ENCODE results near the gene VSIG10L2. TPM values are rescaled to one million over a fixed set of nuclear protein-coding genes. Genes with fewer than 3 reads are reported as not detected.
A peak's percentile ranks its signal among the peaks of the same experiment; 100 is the strongest.

Gene VSIG10L2
- total RNA-seq, 1 donor from 2014 or later: not detected

GRCh38 chr11:125940145-125940544 is 5.7 kb upstream of the VSIG10L2 start:
- H3K9me3 Mint-ChIP-seq (ENCODE audit: unreplicated experiment): no peaks in the 10 kb centered on the region
- no peaks in the 10 kb centered on the region for H4K20me1 ChIP-seq (ENCODE audit: insufficient read depth, low read length)
- H3K4me1 Mint-ChIP-seq (ENCODE audit: low read depth, unreplicated experiment): no peaks in the 10 kb centered on the region
- DNase-seq (ENCODE audit: low read depth) (no peak), FAIRE-seq (no peak)
- no peaks in the 10 kb centered on the region for H3K79me2 ChIP-seq (ENCODE audit: insufficient read depth, low read length)
- H3K27me3 Mint-ChIP-seq (ENCODE audit: low read depth, unreplicated experiment): peaks cover 23% of the 10 kb centered on the region
- no peak overlapping the region for H3K27ac ChIP-seq (ENCODE audit: low read depth, low read length)
- no peaks in the 10 kb centered on the region for H3K9me3 ChIP-seq (ENCODE audit: insufficient read depth, low read depth, low read length)
- H3K4me3 ChIP-seq (ENCODE audit: insufficient read depth, low read depth, low read length): no peak overlapping the region
- H3K4me2 ChIP-seq (ENCODE audit: low read length): no peak overlapping the region
- H2AFZ ChIP-seq (ENCODE audit: low read depth, low read length): no peak overlapping the region
- no peaks in the 10 kb centered on the region for H3K36me3 Mint-ChIP-seq (ENCODE audit: low read depth, unreplicated experiment)
- TF ChIP-seq EZH2 (IDR thresholded peaks at IDR 0.05; ENCODE audit: insufficient read depth, low read length): no peak
- TF ChIP-seq, protein P1, sequence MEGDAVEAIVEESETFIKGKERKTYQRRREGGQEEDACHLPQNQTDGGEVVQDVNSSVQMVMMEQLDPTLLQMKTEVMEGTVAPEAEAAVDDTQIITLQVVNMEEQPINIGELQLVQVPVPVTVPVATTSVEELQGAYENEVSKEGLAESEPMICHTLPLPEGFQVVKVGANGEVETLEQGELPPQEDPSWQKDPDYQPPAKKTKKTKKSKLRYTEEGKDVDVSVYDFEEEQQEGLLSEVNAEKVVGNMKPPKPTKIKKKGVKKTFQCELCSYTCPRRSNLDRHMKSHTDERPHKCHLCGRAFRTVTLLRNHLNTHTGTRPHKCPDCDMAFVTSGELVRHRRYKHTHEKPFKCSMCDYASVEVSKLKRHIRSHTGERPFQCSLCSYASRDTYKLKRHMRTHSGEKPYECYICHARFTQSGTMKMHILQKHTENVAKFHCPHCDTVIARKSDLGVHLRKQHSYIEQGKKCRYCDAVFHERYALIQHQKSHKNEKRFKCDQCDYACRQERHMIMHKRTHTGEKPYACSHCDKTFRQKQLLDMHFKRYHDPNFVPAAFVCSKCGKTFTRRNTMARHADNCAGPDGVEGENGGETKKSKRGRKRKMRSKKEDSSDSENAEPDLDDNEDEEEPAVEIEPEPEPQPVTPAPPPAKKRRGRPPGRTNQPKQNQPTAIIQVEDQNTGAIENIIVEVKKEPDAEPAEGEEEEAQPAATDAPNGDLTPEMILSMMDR (IDR thresholded peaks at IDR 0.05; ENCODE audit: insufficient read depth, low read depth, low read length): no peak
- no peak overlapping the region for H3K9ac ChIP-seq (ENCODE audit: low read length)
- H3K4me3 Mint-ChIP-seq (ENCODE audit: unreplicated experiment): no peak overlapping the region
- H3K27me3 ChIP-seq (ENCODE audit: insufficient read depth, low read length): peaks cover 2% of the 10 kb centered on the region
- no peaks in the 10 kb centered on the region for H3K4me1 ChIP-seq (ENCODE audit: insufficient read depth, low read length)
- no peak overlapping the region for H3K27ac Mint-ChIP-seq (ENCODE audit: unreplicated experiment)
- H3K36me3 ChIP-seq (ENCODE audit: insufficient read depth, low read length): no peaks in the 10 kb centered on the region

GRCh38 chr11:125941267-125941618 is 4.6 kb upstream of the VSIG10L2 start:
- Mint-ChIP-seq H3K27me3 (ENCODE audit: low read depth, unreplicated experiment) (peaks cover 21% of the 10 kb centered on the region), H3K9me3 (ENCODE audit: unreplicated experiment) (no peaks in the 10 kb centered on the region), H3K4me1 (ENCODE audit: low read depth, unreplicated experiment) (no peaks in the 10 kb centered on the region), H3K27ac (ENCODE audit: unreplicated experiment) (no peak overlapping the region), H3K36me3 (ENCODE audit: low read depth, unreplicated experiment) (no peaks in the 10 kb centered on the region), H3K4me3 (ENCODE audit: unreplicated experiment) (no peak overlapping the region)
- Histone ChIP-seq H3K9ac (ENCODE audit: low read length) (no peak overlapping the region), H3K4me2 (ENCODE audit: low read length) (no peak overlapping the region), H3K4me3 (ENCODE audit: insufficient read depth, low read depth, low read length) (no peak overlapping the region), H3K79me2 (ENCODE audit: insufficient read depth, low read length) (no peaks in the 10 kb centered on the region), H3K27ac (ENCODE audit: low read depth, low read length) (no peak overlapping the region), H3K4me1 (ENCODE audit: insufficient read depth, low read length) (no peaks in the 10 kb centered on the region), H4K20me1 (ENCODE audit: insufficient read depth, low read length) (no peaks in the 10 kb centered on the region), H3K9me3 (ENCODE audit: insufficient read depth, low read depth, low read length) (no peaks in the 10 kb centered on the region), H2AFZ (ENCODE audit: low read depth, low read length) (no peak overlapping the region), H3K36me3 (ENCODE audit: insufficient read depth, low read length) (no peaks in the 10 kb centered on the region), H3K27me3 (ENCODE audit: insufficient read depth, low read length) (peaks cover 2% of the 10 kb centered on the region)
- FAIRE-seq: no peak
- no peak for DNase-seq (ENCODE audit: low read depth)
- TF ChIP-seq, protein P1 (IDR thresholded peaks at IDR 0.05; ENCODE audit: insufficient read depth, low read depth, low read length): no peak

GRCh38 chr11:125941619-125942611 is 3.9 kb upstream of the VSIG10L2 start:
- no peaks in the 10 kb centered on the region for H3K36me3 ChIP-seq (ENCODE audit: insufficient read depth, low read length)
- H4K20me1 ChIP-seq (ENCODE audit: insufficient read depth, low read length): no peaks in the 10 kb centered on the region
- no peak overlapping the region for H3K27ac ChIP-seq (ENCODE audit: low read depth, low read length)
- H2AFZ ChIP-seq (ENCODE audit: low read depth, low read length): no peak overlapping the region
- Mint-ChIP-seq H3K4me3 (ENCODE audit: unreplicated experiment) (no peak overlapping the region), H3K27me3 (ENCODE audit: low read depth, unreplicated experiment) (peaks cover 21% of the 10 kb centered on the region), H3K36me3 (ENCODE audit: low read depth, unreplicated experiment) (no peaks in the 10 kb centered on the region), H3K9me3 (ENCODE audit: unreplicated experiment) (no peaks in the 10 kb centered on the region), H3K4me1 (ENCODE audit: low read depth, unreplicated experiment) (no peaks in the 10 kb centered on the region), H3K27ac (ENCODE audit: unreplicated experiment) (no peak overlapping the region)
- FAIRE-seq (no peak), DNase-seq (ENCODE audit: low read depth) (no peak)
- no peak for TF ChIP-seq EZH2 (IDR thresholded peaks at IDR 0.05; ENCODE audit: insufficient read depth, low read length)
- TF ChIP-seq, protein P1 (IDR thresholded peaks at IDR 0.05; ENCODE audit: insufficient read depth, low read depth, low read length): peak; percentile 55
- H3K4me1 ChIP-seq (ENCODE audit: insufficient read depth, low read length): no peaks in the 10 kb centered on the region
- H3K79me2 ChIP-seq (ENCODE audit: insufficient read depth, low read length): no peaks in the 10 kb centered on the region
- no peak overlapping the region for H3K9ac ChIP-seq (ENCODE audit: low read length)
- H3K27me3 ChIP-seq (ENCODE audit: insufficient read depth, low read length): peaks cover 2% of the 10 kb centered on the region
- H3K4me2 ChIP-seq (ENCODE audit: low read length): no peak overlapping the region
- no peak overlapping the region for H3K4me3 ChIP-seq (ENCODE audit: insufficient read depth, low read depth, low read length)
- no peaks in the 10 kb centered on the region for H3K9me3 ChIP-seq (ENCODE audit: insufficient read depth, low read depth, low read length)

All from astrocyte (in vitro differentiated cells and primary cell).